Kidney epithelial cell (primary cell): ENCODE measurements around the gene USP47. TPM values are rescaled to one million over a fixed set of nuclear protein-coding genes. Genes with fewer than 3 reads are reported as not detected.
A peak's percentile ranks its signal among the peaks of the same experiment; 100 is the strongest.

Experiments used
- DNase-seq: peaks from one replicate; pipeline ENCODE4 v3.0.0-alpha.2; 2010; ENCODE audit warnings: low read depth
- H3K27me3 ChIP-seq: 2 replicates; pipeline ENCODE4 v1.6.0; 2011; ENCODE audit warnings: low read length; ENCODE audit not compliant: control insufficient read depth, insufficient read depth
- H3K36me3 ChIP-seq: 2 replicates; pipeline ENCODE4 v1.5.1; 2011; ENCODE audit warnings: low read length; ENCODE audit not compliant: control insufficient read depth, insufficient read depth
- H3K4me3 ChIP-seq: 2 replicates; pipeline ENCODE4 v1.5.1; 2011; ENCODE audit warnings: low read depth, mild to moderate bottlenecking, control low read depth, low read length
- total RNA-seq: library from RNA; depleted of rRNA; stranded (reverse); fragments of >200 nt; gene quantifications from 2 replicates; pipeline ENCODE4 v1.2.3, GENCODE V29; 2015
- TF ChIP-seq, protein P1 (sequence below): IDR thresholded peaks from 2 replicates; pipeline ENCODE4 v1.5.1; 2011; ENCODE audit warnings: mild to moderate bottlenecking, moderate library complexity, low read length, control low read depth, inconsistent platforms; ENCODE audit not compliant: insufficient read depth, poor library complexity, severe bottlenecking

The USP47 gene
- total RNA-seq = 46.3 and 46.5 TPM in 2 replicates

DNA sequence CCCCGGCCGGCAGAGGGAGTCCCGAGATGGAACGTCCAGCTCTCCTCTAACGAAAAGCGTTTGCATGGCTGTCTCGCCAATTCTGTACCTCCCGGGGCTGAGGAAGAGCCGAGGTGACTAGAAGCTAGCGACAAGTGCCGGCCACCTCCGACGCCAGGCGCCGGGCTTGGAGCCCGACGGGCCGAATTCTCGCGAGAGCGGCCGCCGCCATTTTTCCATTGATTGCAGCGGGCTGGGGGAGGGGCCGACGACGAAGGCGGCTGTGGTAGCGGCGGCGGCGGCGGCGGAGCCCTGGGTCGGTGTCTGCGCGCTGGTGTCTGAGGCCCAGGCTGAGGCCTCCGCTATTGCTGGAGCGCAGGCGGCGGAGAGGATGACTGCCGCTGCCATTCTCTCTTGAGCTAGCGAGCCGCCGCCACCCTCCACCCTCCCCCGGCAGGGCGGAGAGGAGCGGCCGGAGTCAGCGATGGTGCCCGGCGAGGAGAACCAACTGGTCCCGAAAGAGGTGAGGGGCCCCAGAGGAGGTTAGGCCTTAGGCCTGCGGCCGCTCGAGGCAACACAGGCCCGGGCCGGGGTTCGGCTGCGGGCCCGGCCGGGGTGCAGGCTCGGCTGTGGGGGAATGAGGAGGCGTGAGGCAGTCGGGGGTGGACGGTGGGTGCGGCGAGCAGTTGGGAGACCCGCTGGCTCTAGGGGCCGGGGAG lies at the start of gene USP47:
USP47 (plus strand) TSS at position 250 of the 698 bp plus-strand sequence; CDS start at position 464, 214 bp downstream.
- no peaks in the 10 kb centered on the region for H3K27me3 ChIP-seq
- no peak for DNase-seq
- TF ChIP-seq, protein P1, sequence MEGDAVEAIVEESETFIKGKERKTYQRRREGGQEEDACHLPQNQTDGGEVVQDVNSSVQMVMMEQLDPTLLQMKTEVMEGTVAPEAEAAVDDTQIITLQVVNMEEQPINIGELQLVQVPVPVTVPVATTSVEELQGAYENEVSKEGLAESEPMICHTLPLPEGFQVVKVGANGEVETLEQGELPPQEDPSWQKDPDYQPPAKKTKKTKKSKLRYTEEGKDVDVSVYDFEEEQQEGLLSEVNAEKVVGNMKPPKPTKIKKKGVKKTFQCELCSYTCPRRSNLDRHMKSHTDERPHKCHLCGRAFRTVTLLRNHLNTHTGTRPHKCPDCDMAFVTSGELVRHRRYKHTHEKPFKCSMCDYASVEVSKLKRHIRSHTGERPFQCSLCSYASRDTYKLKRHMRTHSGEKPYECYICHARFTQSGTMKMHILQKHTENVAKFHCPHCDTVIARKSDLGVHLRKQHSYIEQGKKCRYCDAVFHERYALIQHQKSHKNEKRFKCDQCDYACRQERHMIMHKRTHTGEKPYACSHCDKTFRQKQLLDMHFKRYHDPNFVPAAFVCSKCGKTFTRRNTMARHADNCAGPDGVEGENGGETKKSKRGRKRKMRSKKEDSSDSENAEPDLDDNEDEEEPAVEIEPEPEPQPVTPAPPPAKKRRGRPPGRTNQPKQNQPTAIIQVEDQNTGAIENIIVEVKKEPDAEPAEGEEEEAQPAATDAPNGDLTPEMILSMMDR = peak; percentile 71
- H3K4me3 ChIP-seq = peak within 1 kb of the TSS; percentile 86
- H3K36me3 ChIP-seq = no peaks in the 10 kb centered on the region

- Histone ChIP-seq H3K27me3 (no peaks in the 10 kb centered on the region), H3K36me3 (no peaks in the 10 kb centered on the region), H3K4me3 (no peak overlapping the region)
- TF ChIP-seq, protein P1 = no peak
- no peak for DNase-seq
These were observed 48.7 kb upstream of the USP47 start for GRCh38 chr11:11793073-11793472.

- no peaks in the 10 kb centered on the region for H3K27me3 ChIP-seq
- H3K36me3 ChIP-seq = no peaks in the 10 kb centered on the region
- H3K4me3 ChIP-seq = no peak overlapping the region
- peak; percentile 26 for DNase-seq
- TF ChIP-seq, protein P1 = peak; percentile 89
These were observed 43.0 kb upstream of the USP47 start for GRCh38 chr11:11798586-11799438.

- TF ChIP-seq, protein P1 = no peak
- DNase-seq = no peak
- H3K27me3 ChIP-seq = no peaks in the 10 kb centered on the region
- no peaks in the 10 kb centered on the region for H3K36me3 ChIP-seq
- no peak overlapping the region for H3K4me3 ChIP-seq
These were observed 36.5 kb upstream of the USP47 start for GRCh38 chr11:11805228-11805627.

DNA sequence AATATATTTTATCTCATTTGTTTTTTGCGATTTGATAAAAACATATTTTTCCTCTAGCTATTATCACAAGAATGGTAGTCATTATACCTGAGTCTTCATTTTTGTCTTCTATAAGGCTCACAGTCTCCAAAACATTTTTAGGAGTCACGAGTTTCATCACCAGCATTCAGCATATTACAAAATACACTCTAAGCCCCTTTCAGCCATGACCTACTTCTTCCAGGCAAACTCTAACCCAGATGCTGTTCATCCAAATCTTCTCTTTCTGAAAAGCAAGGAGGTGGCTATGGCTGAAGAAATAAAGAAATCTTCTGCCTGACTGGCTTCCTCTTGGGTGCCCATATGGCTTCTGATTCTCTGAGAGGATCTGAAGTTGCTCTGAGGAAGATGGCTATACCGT lies 35.7 kb upstream of the USP47 start:
- Histone ChIP-seq H3K36me3 (no peaks in the 10 kb centered on the region), H3K27me3 (no peaks in the 10 kb centered on the region), H3K4me3 (no peak overlapping the region)
- DNase-seq = no peak
- TF ChIP-seq, protein P1 = no peak
